ENCODE measurements around the gene PER2.
"Not testable (repeated sequence)": the region's sequence is repeated elsewhere in the genome, so short reads cannot be mapped to it uniquely, and the experiment has no call there.

The PER2 gene

GRCh38 chr2:238288650-238289573 is 502 bp upstream of the PER2 start:
- peak; percentile 96 for DNase-seq (ENCODE audit: insufficient read length, low spot score)
- peak; percentile 83 for FAIRE-seq

GRCh38 chr2:238286987-238287736 is 1.2 kb downstream of the PER2 start:
- FAIRE-seq, result no peak
- no peak for DNase-seq (ENCODE audit: insufficient read length, low spot score)

GRCh38 chr2:238286551-238286950 is 1.9 kb downstream of the PER2 start:
- DNase-seq (ENCODE audit: insufficient read length, low spot score) (no peak), FAIRE-seq (no peak)

- FAIRE-seq (no peak), DNase-seq (ENCODE audit: insufficient read length, low spot score) (no peak)
These were observed 2.3 kb downstream of the PER2 start for GRCh38 chr2:238286095-238286494.

- DNase-seq (ENCODE audit: insufficient read length, low spot score) (no peak), FAIRE-seq (no peak)
These were observed 2.7 kb downstream of the PER2 start for GRCh38 chr2:238285653-238286082.

GRCh38 chr2:238284802-238285515 is 3.5 kb downstream of the PER2 start:
- DNase-seq (ENCODE audit: insufficient read length, low spot score) (no peak), FAIRE-seq (no peak)

GRCh38 chr2:238282861-238283738 is 5.3 kb downstream of the PER2 start:
- no peak for DNase-seq (ENCODE audit: insufficient read length, low spot score)
- no peak for FAIRE-seq

- DNase-seq (ENCODE audit: insufficient read length, low spot score) (no peak), FAIRE-seq (peak; percentile 49)
These were observed 6.5 kb downstream of the PER2 start for GRCh38 chr2:238281826-238282480.

- DNase-seq (ENCODE audit: insufficient read length, low spot score) (no peak), FAIRE-seq (no peak)
These were observed 8.2 kb downstream of the PER2 start for GRCh38 chr2:238280083-238280825.

GRCh38 chr2:238279324-238279682 is 9.1 kb downstream of the PER2 start:
- FAIRE-seq (no peak), DNase-seq (ENCODE audit: insufficient read length, low spot score) (no peak)

- DNase-seq (ENCODE audit: insufficient read length, low spot score) (no peak), FAIRE-seq (no peak)
These were observed 9.6 kb downstream of the PER2 start for GRCh38 chr2:238278626-238279323.

GRCh38 chr2:238277695-238278094 is 10.7 kb downstream of the PER2 start:
- no peak for DNase-seq (ENCODE audit: insufficient read length, low spot score)
- FAIRE-seq, result no peak

- FAIRE-seq, result no peak
- DNase-seq (ENCODE audit: insufficient read length, low spot score), result no peak
These were observed 14.1 kb downstream of the PER2 start for GRCh38 chr2:238274152-238274865.

GRCh38 chr2:238273433-238273832 is 15.0 kb downstream of the PER2 start:
- not testable (repeated sequence) for FAIRE-seq; DNase-seq (ENCODE audit: insufficient read length, low spot score)

- DNase-seq (ENCODE audit: insufficient read length, low spot score) (no peak), FAIRE-seq (no peak)
These were observed 16.3 kb downstream of the PER2 start for GRCh38 chr2:238272156-238272555.

GRCh38 chr2:238271686-238272085 is 16.7 kb downstream of the PER2 start:
- FAIRE-seq; DNase-seq (ENCODE audit: insufficient read length, low spot score): not testable (repeated sequence)

GRCh38 chr2:238271061-238271554 is 17.3 kb downstream of the PER2 start:
- DNase-seq (ENCODE audit: insufficient read length, low spot score), result no peak

More at GRCh38 chr2:238271061-238271554, 17.3 kb downstream of the PER2 start:
- no peak for FAIRE-seq

Data from HTR-8/SVneo (cell line).